Tibial nerve (tissue), 4 donors: Measurements from ENCODE around the gene HECTD4. TPM values are rescaled to one million over a fixed set of nuclear protein-coding genes. Genes with fewer than 3 reads are reported as not detected.

Source experiments
- DNase-seq, 2 donors: peaks; one replicate each; pipeline ENCODE4 v3.0.0-alpha.2; 2019; ENCODE audit warnings: low spot score in 2 of 2
- H3K27ac ChIP-seq, 4 donors: fragments of 200-600 bp; sonication (generic) in 3 of 4; one replicate each; pipeline ENCODE4 v1.5.1; 2017 to 2019; ENCODE audit warnings: mild to moderate bottlenecking in 1 of 4
- H3K27me3 ChIP-seq, 2 donors: fragments of 200-600 bp; sonication (generic) in 1 of 2; one replicate each; pipeline versions ENCODE4 v1.5.1 to v1.6.0; 2017 to 2019
- H3K36me3 ChIP-seq, 3 donors: fragments of 200-600 bp; sonication (generic); one replicate each; pipeline ENCODE4 v1.5.1; 2018 to 2019
- H3K4me1 ChIP-seq, 4 donors: fragments of 200-600 bp; sonication (generic) in 3 of 4; one replicate each; pipeline ENCODE4 v1.5.1; 2017 to 2019
- H3K4me3 ChIP-seq, 4 donors: fragments of 200-600 bp; sonication (generic) in 3 of 4; one replicate each; pipeline ENCODE4 v1.5.1; 2017 to 2019; ENCODE audit warnings: mild to moderate bottlenecking in 1 of 4, moderate library complexity in 1 of 4
- H3K9me3 ChIP-seq, 4 donors: fragments of 200-600 bp; sonication (generic) in 3 of 4; one replicate each; pipeline ENCODE4 v1.5.1; 2017 to 2019
- CTCF ChIP-seq, 5 experiments: fragments of 200-600 bp in 3 of 5; fragments of 450-650 bp in 2 of 5; sonication (generic) in 3 of 5; IDR thresholded peaks; one replicate each; pipeline ENCODE4 v1.5.1; 2016 to 2019; ENCODE audit warnings: antibody characterized with exemption in 5 of 5, mild to moderate bottlenecking in 3 of 5, moderate library complexity in 2 of 5
- EP300 ChIP-seq, 2 donors: sonication (generic); formaldehyde crosslinking; IDR thresholded peaks; one replicate each; pipeline ENCODE4 v1.6.1; 2017; ENCODE audit warnings: antibody characterized with exemption in 2 of 2, mild to moderate bottlenecking in 1 of 2
- POLR2A ChIP-seq, 2 donors: fragments of 450-650 bp; IDR thresholded peaks; one replicate each; pipeline ENCODE4 v1.6.1; 2017; ENCODE audit warnings: antibody characterized with exemption in 2 of 2, mild to moderate bottlenecking in 2 of 2, moderate library complexity in 2 of 2
- WGBS, 2 donors: methylation state at CpG; one replicate each; pipeline ENCODE4 v1.1.5; 2018; 5-methylcytosine and 5-hydroxymethylcytosine counted together
- total RNA-seq, 4 donors: library from RNA; depleted of rRNA; stranded (reverse); fragments of >200 nt; gene quantifications; one replicate each; pipeline ENCODE4 v1.1.0, GENCODE V29; 2016

HECTD4 gene
- total RNA-seq, 4 donors from 2014 or later = 43.0 to 70.5 (median 58.5) TPM

- DNase-seq = no peak
- WGBS, 2 donors = 81 to 83% methylated on average over 4 of the region's 4 CpGs
- H3K27me3 ChIP-seq = no peaks in the 10 kb centered on the region
- no peaks in the 10 kb centered on the region for H3K9me3 ChIP-seq
- H3K36me3 ChIP-seq = peaks cover 5 to 97% (median 9%) of the 10 kb centered on the region in 3 donors
- no peak overlapping the region for H3K27ac ChIP-seq
- TF ChIP-seq EP300 (IDR thresholded peaks at IDR 0.05) (no peak), POLR2A (IDR thresholded peaks at IDR 0.05) (no peak), CTCF (IDR thresholded peaks at IDR 0.05) (no peak)
- H3K4me3 ChIP-seq = no peak overlapping the region
- H3K4me1 ChIP-seq = no peaks in the 10 kb centered on the region
These were observed 168.2 kb downstream of the HECTD4 start for GRCh38 chr12:112214064-112214463.

GRCh38 chr12:112208301-112208910 lies 173.8 kb downstream of the HECTD4 start:
- no peak for TF ChIP-seq POLR2A (IDR thresholded peaks at IDR 0.05)
- TF ChIP-seq EP300 (IDR thresholded peaks at IDR 0.05) = no peak
- TF ChIP-seq CTCF (IDR thresholded peaks at IDR 0.05) = no peak
- Histone ChIP-seq H3K27ac (no peak overlapping the region), H3K4me1 (no peaks in the 10 kb centered on the region), H3K36me3 (peaks cover 3 to 96% (median 8%) of the 10 kb centered on the region in 3 donors), H3K4me3 (no peak overlapping the region), H3K9me3 (no peaks in the 10 kb centered on the region), H3K27me3 (no peaks in the 10 kb centered on the region)
- DNase-seq = no peak
- 92 to 94% methylated on average over 7 of the region's 7 CpGs for WGBS, 2 donors

- TF ChIP-seq CTCF (IDR thresholded peaks at IDR 0.05) = no peak
- no peak for TF ChIP-seq POLR2A (IDR thresholded peaks at IDR 0.05)
- no peak for TF ChIP-seq EP300 (IDR thresholded peaks at IDR 0.05)
- 97 to 99% methylated on average over 4 of the region's 4 CpGs for WGBS, 2 donors
- peaks cover 3 to 98% (median 11%) of the 10 kb centered on the region in 3 donors for H3K36me3 ChIP-seq
These were observed 174.8 kb downstream of the HECTD4 start for GRCh38 chr12:112207397-112207924.

GRCh38 chr12:112206944-112207343 lies 175.3 kb downstream of the HECTD4 start:
- Histone ChIP-seq H3K9me3 (no peaks in the 10 kb centered on the region), H3K4me3 (no peak overlapping the region), H3K27me3 (no peaks in the 10 kb centered on the region), H3K4me1 (no peaks in the 10 kb centered on the region), H3K36me3 (peaks cover 3 to 96% (median 11%) of the 10 kb centered on the region in 3 donors), H3K27ac (no peak overlapping the region)
- WGBS, 2 donors = 89 to 92% methylated on average over 7 of the region's 7 CpGs
- TF ChIP-seq CTCF (IDR thresholded peaks at IDR 0.05) = no peak
- TF ChIP-seq POLR2A (IDR thresholded peaks at IDR 0.05) = no peak
- TF ChIP-seq EP300 (IDR thresholded peaks at IDR 0.05) = no peak
- DNase-seq = no peak

More at GRCh38 chr12:112207397-112207924, 174.8 kb downstream of the HECTD4 start:
- Histone ChIP-seq H3K4me3 (no peak overlapping the region), H3K4me1 (no peaks in the 10 kb centered on the region), H3K9me3 (no peaks in the 10 kb centered on the region), H3K27ac (no peak overlapping the region), H3K27me3 (no peaks in the 10 kb centered on the region)
- no peak for DNase-seq

GRCh38 chr12:112199136-112199535 lies 183.1 kb downstream of the HECTD4 start:
- Histone ChIP-seq H3K4me1 (no peaks in the 10 kb centered on the region), H3K27me3 (no peaks in the 10 kb centered on the region), H3K36me3 (peaks cover 0 to 93% (median 19%) of the 10 kb centered on the region in 3 donors), H3K4me3 (no peak overlapping the region), H3K9me3 (no peaks in the 10 kb centered on the region), H3K27ac (no peak overlapping the region)
- TF ChIP-seq CTCF (IDR thresholded peaks at IDR 0.05) (no peak), EP300 (IDR thresholded peaks at IDR 0.05) (no peak), POLR2A (IDR thresholded peaks at IDR 0.05) (no peak)
- 84 to 88% methylated on average over 4 of the region's 4 CpGs for WGBS, 2 donors
- no peak for DNase-seq
